Measurements from ENCODE around the gene MCAM. TPM values are rescaled to one million over a fixed set of nuclear protein-coding genes. Genes with fewer than 3 reads are reported as not detected.

MCAM gene
- total and polyA plus RNA-seq, 10 of the 15 experiments (the other 5 are each of a cell fraction or from before 2014, with no cell fraction given), result 3.1 to 19.7 (median 9.3) TPM

- FAIRE-seq (no peak), ATAC-seq (no peak), DNase-seq (ENCODE audit: low read depth, low spot score) (no peak)
- no peaks in the 10 kb centered on the region for H4K20me1 ChIP-seq (ENCODE audit: control insufficient read depth, insufficient read depth)
- no peaks in the 10 kb centered on the region for H3K9me3 ChIP-seq (replicated peaks; ENCODE audit: control insufficient read depth, insufficient read depth, low read length)
- RAD21 ChIA-PET (ENCODE audit: unreplicated experiment), result no interaction called here
- no peaks in the 10 kb centered on the region for H3K36me3 ChIP-seq (ENCODE audit: control insufficient read depth in 2 of 2, insufficient read depth in 2 of 2, low read length in 1 of 2)
- H3K4me3 ChIP-seq, result no peak overlapping the region
- WGBS (ENCODE audit: insufficient coverage, insufficient replicate concordance, low lambda C conversion rate, missing lambda C conversion rate), result 43% methylated on average over 16 of the region's 16 CpGs
- TF ChIP-seq PKNOX1 (IDR thresholded peaks at IDR 0.05) (no peak), BRCA1 (IDR thresholded peaks at IDR 0.05; ENCODE audit: low read depth, low read length) (no peak), BCL11A (IDR thresholded peaks at IDR 0.05; ENCODE audit: low read depth, low read length) (no peak), E2F4 (IDR thresholded peaks at IDR 0.05; ENCODE audit: low read depth, low read length) (no peak), ZNF217 (IDR thresholded peaks at IDR 0.05) (no peak), STAT3 (IDR thresholded peaks at IDR 0.05; ENCODE audit: low read depth, low read length) (no peak), FOS (IDR thresholded peaks at IDR 0.05; ENCODE audit: borderline replicate concordance, extremely low read depth, insufficient read length) (no peak), CBX3 (IDR thresholded peaks at IDR 0.05; ENCODE audit: borderline replicate concordance, low read depth) (no peak), GABPA (IDR thresholded peaks at IDR 0.05; ENCODE audit: low read depth) (no peak), MEF2B (IDR thresholded peaks at IDR 0.05; ENCODE audit: partially characterized antibody, poor library complexity, severe bottlenecking) (no peak), NR2C2 (IDR thresholded peaks at IDR 0.05; ENCODE audit: borderline replicate concordance, control insufficient read depth, insufficient read length, low read depth) (no peak), ZBED1 (IDR thresholded peaks at IDR 0.05; ENCODE audit: borderline replicate concordance) (no peak)
- in situ Hi-C loops (cut with MboI), result no loop called here
- POLR2A ChIA-PET, result no interaction called here
- H3K4me2 ChIP-seq (ENCODE audit: control insufficient read depth, insufficient read depth), result no peak overlapping the region
- BruUV-seq (replicated peaks), result no TSS peak
- CTCF ChIA-PET, result interaction anchor here (0.7 to 3.0 kb wide), 4 partner anchors 8 to 27 kb away, joined by 3 to 13 read pairs (median 4); no protein-coding TSS in a partner anchor
- no peaks in the 10 kb centered on the region for H3K27me3 ChIP-seq (replicated peaks in 1 of 2; ENCODE audit: control insufficient read depth in 2 of 2, insufficient read depth in 2 of 2, low read length in 1 of 2)
- H2AFZ ChIP-seq (ENCODE audit: control insufficient read depth, low read depth, low read length), result no peak overlapping the region
- no peak overlapping the region for H3K27ac ChIP-seq (ENCODE audit: control insufficient read depth, insufficient read depth)
- SMC1A ChIA-PET (ENCODE audit: uncharacterized antibody, unreplicated experiment), result no interaction called here
- no peaks in the 10 kb centered on the region for H3K4me1 ChIP-seq (ENCODE audit: control insufficient read depth, insufficient read depth, low read length)
- H3K9ac ChIP-seq (ENCODE audit: control insufficient read depth, insufficient read depth, low read length), result no peak overlapping the region
- intact Hi-C loops (cut with micrococcal nuclease; ENCODE audit: unreplicated experiment), result no loop called here
- H3K79me2 ChIP-seq (ENCODE audit: control insufficient read depth, insufficient read depth, low read length), result no peaks in the 10 kb centered on the region
These were observed 31.1 kb upstream of the MCAM start for GRCh38 chr11:119347940-119348605.

Measured in GM12878 (cell line).